Endothelial cell of umbilical vein (primary cell): ENCODE data around the gene YDJC. TPM values are rescaled to one million over a fixed set of nuclear protein-coding genes. Genes with fewer than 3 reads are reported as not detected.

Experiments
- BruUV-seq: library from RNA; stranded (reverse); fragments of 400-500 nt; replicated peaks from 2 replicates; lab custom pipeline; 2021; lab: Mats Ljungman, UMichigan
- CTCF ChIA-PET: fragments of 300-600, 350-600 bp; sonication (Branson Sonifier 250); formaldehyde crosslinking; loops from one replicate; lab custom pipeline; 2021; ENCODE audit warnings: antibody characterized with exemption, inconsistent platforms; lab: Charles Lee
- POLR2A ChIA-PET: fragments of 300-600, 350-600 bp; sonication (Branson Sonifier 250); formaldehyde crosslinking; loops from one replicate; lab custom pipeline; 2021; ENCODE audit warnings: antibody characterized with exemption, inconsistent platforms; lab: Charles Lee
- DNase-seq: peaks from one replicate; pipeline ENCODE4 v3.0.0-alpha.2; 2011; ENCODE audit warnings: low read depth, low spot score
- FAIRE-seq: peaks from 2 replicates; lab custom pipeline; 2011; peaks lifted over from hg19 to GRCh38; lab: Jason Lieb, UNC
- H2AFZ ChIP-seq: 2 replicates; pipeline ENCODE4 v1.6.0; 2012; ENCODE audit warnings: low read depth, low read length, control low read depth, inconsistent platforms
- H3K27ac ChIP-seq: 2 replicates; pipeline ENCODE4 v1.5.1; 2011; ENCODE audit warnings: low read depth, mild to moderate bottlenecking, control low read depth, low read length, moderate library complexity; ENCODE audit not compliant: insufficient read depth
- H3K27me3 ChIP-seq, 2 experiments: 2 replicates each; pipeline versions ENCODE4 v1.6.0 to v1.6.1; 2011; ENCODE audit warnings: low read length in 2 of 2, mixed read lengths in 1 of 2; ENCODE audit not compliant: control insufficient read depth in 2 of 2, insufficient read depth in 2 of 2
- H3K36me3 ChIP-seq, 2 experiments: 2 replicates in 1 of 2; 3 replicates in 1 of 2; pipeline ENCODE4 v1.5.1; 2011; ENCODE audit warnings: low read length in 2 of 2, mild to moderate bottlenecking in 1 of 2, moderate library complexity in 1 of 2; ENCODE audit not compliant: control insufficient read depth in 2 of 2, insufficient read depth in 2 of 2; ENCODE audit errors: extremely low read depth in 1 of 2
- H3K4me1 ChIP-seq: 3 replicates; pipeline ENCODE4 v1.5.1; 2011; ENCODE audit warnings: mild to moderate bottlenecking, low read length; ENCODE audit not compliant: control insufficient read depth, insufficient read depth; ENCODE audit errors: extremely low read depth
- H3K4me2 ChIP-seq: 2 replicates; pipeline ENCODE4 v1.6.1; 2011; ENCODE audit warnings: low read length, control low read depth, mixed read lengths; ENCODE audit not compliant: insufficient read depth
- H3K4me3 ChIP-seq, 3 experiments: fragments of 200-600 bp in 1 of 3; sonication (generic), shearing (Covaris generic) in 1 of 3; replicated peaks in 1 of 3; 2 replicates each; pipeline ENCODE4 v1.5.1; 2011 to 2016; ENCODE audit warnings: control low read depth in 3 of 3, low read length in 3 of 3, mild to moderate bottlenecking in 2 of 3, inconsistent platforms in 1 of 3, low read depth in 1 of 3, moderate library complexity in 1 of 3; ENCODE audit not compliant: insufficient read depth in 1 of 3
- H3K79me2 ChIP-seq: 2 replicates; pipeline ENCODE4 v1.6.0; 2012; ENCODE audit warnings: low read length, inconsistent platforms; ENCODE audit not compliant: control insufficient read depth, insufficient read depth
- H3K9ac ChIP-seq: replicated peaks from 2 replicates; pipeline ENCODE3; 2011; ENCODE audit warnings: low read length, control low read depth; ENCODE audit not compliant: insufficient read depth; ENCODE audit errors: extremely low read depth
- H3K9me1 ChIP-seq: replicated peaks from 3 replicates; pipeline ENCODE4 v1.6.0; 2011; ENCODE audit warnings: mild to moderate bottlenecking, low read length; ENCODE audit not compliant: control insufficient read depth, insufficient read depth; ENCODE audit errors: extremely low read depth
- H3K9me3 ChIP-seq: replicated peaks from 2 replicates; pipeline ENCODE4 v1.5.1; 2012; ENCODE audit warnings: low read length, inconsistent platforms; ENCODE audit not compliant: control insufficient read depth, insufficient read depth
- H4K20me1 ChIP-seq: replicated peaks from 2 replicates; pipeline ENCODE3; 2011; ENCODE audit warnings: mild to moderate bottlenecking, low read length; ENCODE audit not compliant: control insufficient read depth, insufficient read depth; ENCODE audit errors: extremely low read depth
- CTCF ChIP-seq, 2 donors: IDR thresholded peaks; 1 replicate in 1 of 2; 2 replicates in 1 of 2; pipeline ENCODE4 v1.5.1; 2011; ENCODE audit warnings: low read length in 2 of 2, mild to moderate bottlenecking in 2 of 2, moderate library complexity in 2 of 2, control low read depth in 1 of 2, inconsistent platforms in 1 of 2, low read depth in 1 of 2; ENCODE audit not compliant: insufficient read depth in 1 of 2; ENCODE audit errors: extremely low read depth in 1 of 2
- EZH2 ChIP-seq: IDR thresholded peaks from 2 replicates; pipeline ENCODE4 v1.6.1; 2012; ENCODE audit warnings: borderline replicate concordance, low read depth, mild to moderate bottlenecking, moderate library complexity, low read length, inconsistent platforms; ENCODE audit not compliant: severe bottlenecking
- GATA2 ChIP-seq: IDR thresholded peaks from 2 replicates; pipeline ENCODE4 v1.7.0; 2011; ENCODE audit warnings: low read depth, mild to moderate bottlenecking, moderate library complexity, mixed read lengths, low read length; ENCODE audit not compliant: insufficient read length, insufficient read depth
- dilution Hi-C: fragments of 300-500 bp; cut with MboI; formaldehyde crosslinking; loops from one replicate; pipeline ENCODE4 v1.15.0; 2019; ENCODE audit warnings: low sequenced_read_pairs; ENCODE audit not compliant: extremely low pct_ligation_motif_present
- intact Hi-C: fragments of 100-400 bp; cut with micrococcal nuclease; formaldehyde crosslinking; loops from one replicate; pipeline ENCODE4 v1.10.0; 2022
- polyA plus RNA-seq, 4 experiments: library from polyadenylated mRNA; depleted of rRNA in 3 of 4; stranded (reverse) in 3 of 4; unstranded in 1 of 4; fragments of >200 nt; gene quantifications; 2 replicates each; pipeline versions ENCODE4 v1.2.1 to v1.2.3, GENCODE V29; 2011 to 2012; ENCODE audit warnings: missing spikeins in 1 of 4
- total RNA-seq: library from RNA; stranded (reverse); gene quantifications from 2 replicates; pipeline ENCODE4 v1.2.3, GENCODE V29; 2021

YDJC gene
- total and polyA plus RNA-seq, 2 donors (not counting 3 experiments of a cell fraction or from before 2014, with no cell fraction given), result 27.2 to 29.9 TPM

DNA sequence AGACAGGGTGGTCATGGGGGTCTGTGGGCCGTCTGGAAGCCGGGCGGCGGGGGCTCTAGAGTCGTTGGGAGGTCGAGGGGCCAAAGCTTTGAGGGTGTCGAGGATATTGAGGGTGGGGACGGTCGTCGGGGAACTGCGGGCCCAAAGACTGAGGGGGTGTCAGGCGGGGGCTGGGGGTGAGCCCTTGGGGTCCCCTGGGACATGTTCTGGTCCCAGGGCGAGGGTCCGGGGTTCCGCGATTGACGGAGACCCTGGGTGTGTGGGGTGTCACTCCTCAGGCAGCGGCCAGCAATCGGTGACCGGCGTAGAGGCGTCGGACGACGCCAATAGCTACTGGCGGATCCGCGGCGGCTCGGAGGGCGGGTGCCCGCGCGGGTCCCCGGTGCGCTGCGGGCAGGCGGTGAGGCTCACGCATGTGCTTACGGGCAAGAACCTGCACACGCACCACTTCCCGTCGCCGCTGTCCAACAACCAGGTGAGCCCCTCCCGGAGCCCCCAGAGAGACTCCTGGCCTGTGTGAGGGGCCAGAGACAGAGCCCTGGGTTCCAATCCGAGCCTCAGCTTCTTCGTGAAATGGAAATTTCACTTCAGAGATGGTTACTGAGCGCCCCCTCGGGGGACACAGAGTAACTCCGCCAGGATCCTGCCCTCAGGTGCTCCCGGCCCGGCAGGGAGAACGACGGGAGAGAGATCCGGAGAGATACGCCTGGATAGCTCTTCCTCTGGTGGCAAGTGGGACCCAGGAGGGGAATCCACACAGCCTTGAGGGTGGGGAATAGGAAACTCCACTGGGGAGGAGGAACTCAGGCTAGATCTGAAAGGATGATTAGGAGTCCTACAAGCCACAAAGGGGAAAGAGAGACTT, 13.0 kb upstream of the YDJC start:
- peak; percentile 68 for DNase-seq
- Histone ChIP-seq H3K4me3 (peak overlapping the region; percentile 19 to 81 (median 43)), H3K4me2 (peak overlapping the region; percentile 80), H3K27me3 (no peaks in the 10 kb centered on the region), H3K9ac (peak overlapping the region; percentile 66), H2AFZ (peak overlapping the region; percentile 47), H3K27ac (peak overlapping the region; percentile 26), H3K4me1 (peaks cover 14% of the 10 kb centered on the region), H3K79me2 (peaks cover 19% of the 10 kb centered on the region), H3K36me3 (peaks cover 3 to 11% of the 10 kb centered on the region in 2 experiments), H4K20me1 (no peaks in the 10 kb centered on the region), H3K9me1 (no peaks in the 10 kb centered on the region), H3K9me3 (no peaks in the 10 kb centered on the region)
- POLR2A ChIA-PET, result interaction anchor here (0.7 kb wide), 1 partner anchor 779 kb away, joined by 6 read pairs; no protein-coding TSS in a partner anchor
- intact Hi-C loops, result loop anchor here (1.0 kb wide), 1 partner anchor 14 kb away; no protein-coding TSS in a partner anchor
- peak; percentile 43 to 62 for TF ChIP-seq CTCF (IDR thresholded peaks at IDR 0.05; ENCODE audit: extremely low read depth in 1 of 2, insufficient read depth in 1 of 2, low read depth in 1 of 2, low read length in 2 of 2)
- peak; percentile 54 for TF ChIP-seq GATA2
- no peak for TF ChIP-seq EZH2
- dilution Hi-C loops, result no loop called here
- CTCF ChIA-PET, result interaction anchor here (0.8 to 3.5 kb wide), 14 partner anchors 10 to 186 kb away, joined by 3 to 41 read pairs (median 5); partner anchors contain the start of genes CCDC116 and YDJC
- peak; percentile 68 for FAIRE-seq
- BruUV-seq, result TSS peak; percentile 34
